ENCODE measurements around the gene PSMD14. TPM values are rescaled to one million over a fixed set of nuclear protein-coding genes. Genes with fewer than 3 reads are reported as not detected.

PSMD14 gene
- total and polyA plus RNA-seq, 2 of the 13 experiments (the other 11 are each of a cell fraction or from before 2014, with no cell fraction given), result 60.6 to 149 TPM

- TF ChIP-seq CBX5 (CRISPR knock-in tag; IDR thresholded peaks at IDR 0.05; ENCODE audit: borderline replicate concordance) (peak; percentile 93; the same call in 1 of the 2 replicates), NONO (IDR thresholded peaks at IDR 0.05) (no peak), NONO (CRISPR knock-in tag; conservative IDR thresholded peaks at IDR 0.05) (peak; percentile 88), HOXA5 (CRISPR knock-in tag; IDR thresholded peaks at IDR 0.05) (peak; percentile 92), NFE2 (CRISPR knock-in tag; IDR thresholded peaks at IDR 0.05) (peak; percentile 83), ZBTB7A (CRISPR knock-in tag; IDR thresholded peaks at IDR 0.05) (peak; percentile 32; the same call in 1 of the 2 replicates), ZMYM4 (CRISPR knock-in tag; IDR thresholded peaks at IDR 0.05) (peak; percentile 98), ZNF891 (CRISPR knock-in tag; IDR thresholded peaks at IDR 0.05) (peak; percentile 93), NR2F2 (IDR thresholded peaks at IDR 0.05; ENCODE audit: borderline replicate concordance, low read depth) (no peak), SIN3B (IDR thresholded peaks at IDR 0.05; ENCODE audit: low read length) (peak; percentile 81), SMAD3 (CRISPR knock-in tag; IDR thresholded peaks at IDR 0.05) (peak; percentile 96), NFE2L1 (CRISPR knock-in tag; IDR thresholded peaks at IDR 0.05; ENCODE audit: borderline replicate concordance) (peak; percentile 100), ZNF724P (CRISPR knock-in tag; IDR thresholded peaks at IDR 0.05; ENCODE audit: borderline replicate concordance) (no peak; the same call in 1 of the 2 replicates), ZNF510 (CRISPR knock-in tag; IDR thresholded peaks at IDR 0.05; ENCODE audit: low read depth) (peak; percentile 66; the same call in 1 of the 2 replicates), REPIN1 (CRISPR knock-in tag; IDR thresholded peaks at IDR 0.05; ENCODE audit: borderline replicate concordance, low read depth) (peak; percentile 98), HNRNPLL (IDR thresholded peaks at IDR 0.05; ENCODE audit: low read depth, low read length, poor library complexity, severe bottlenecking) (peak; percentile 84), ZNF570 (CRISPR knock-in tag; IDR thresholded peaks at IDR 0.05; ENCODE audit: borderline replicate concordance) (0 out of 2 replicates have a peak, but pooled peaks have one; percentile 27), ZIK1 (CRISPR knock-in tag; IDR thresholded peaks at IDR 0.05; ENCODE audit: borderline replicate concordance, low read depth) (peak; percentile 85; the same call in 1 of the 2 replicates)
- TF ChIP-seq, protein P1, sequence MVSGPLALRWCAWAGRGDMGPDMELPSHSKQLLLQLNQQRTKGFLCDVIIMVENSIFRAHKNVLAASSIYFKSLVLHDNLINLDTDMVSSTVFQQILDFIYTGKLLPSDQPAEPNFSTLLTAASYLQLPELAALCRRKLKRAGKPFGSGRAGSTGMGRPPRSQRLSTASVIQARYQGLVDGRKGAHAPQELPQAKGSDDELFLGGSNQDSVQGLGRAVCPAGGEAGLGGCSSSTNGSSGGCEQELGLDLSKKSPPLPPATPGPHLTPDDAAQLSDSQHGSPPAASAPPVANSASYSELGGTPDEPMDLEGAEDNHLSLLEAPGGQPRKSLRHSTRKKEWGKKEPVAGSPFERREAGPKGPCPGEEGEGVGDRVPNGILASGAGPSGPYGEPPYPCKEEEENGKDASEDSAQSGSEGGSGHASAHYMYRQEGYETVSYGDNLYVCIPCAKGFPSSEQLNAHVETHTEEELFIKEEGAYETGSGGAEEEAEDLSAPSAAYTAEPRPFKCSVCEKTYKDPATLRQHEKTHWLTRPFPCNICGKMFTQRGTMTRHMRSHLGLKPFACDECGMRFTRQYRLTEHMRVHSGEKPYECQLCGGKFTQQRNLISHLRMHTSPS (CRISPR knock-in tag; IDR thresholded peaks at IDR 0.05; ENCODE audit: low read depth), result peak; percentile 49
- TF ChIP-seq, protein P2, sequence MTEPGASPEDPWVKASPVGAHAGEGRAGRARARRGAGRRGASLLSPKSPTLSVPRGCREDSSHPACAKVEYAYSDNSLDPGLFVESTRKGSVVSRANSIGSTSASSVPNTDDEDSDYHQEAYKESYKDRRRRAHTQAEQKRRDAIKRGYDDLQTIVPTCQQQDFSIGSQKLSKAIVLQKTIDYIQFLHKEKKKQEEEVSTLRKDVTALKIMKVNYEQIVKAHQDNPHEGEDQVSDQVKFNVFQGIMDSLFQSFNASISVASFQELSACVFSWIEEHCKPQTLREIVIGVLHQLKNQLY (CRISPR knock-in tag; IDR thresholded peaks at IDR 0.05), result no peak; the same call in 1 of the 2 replicates
- TF ChIP-seq, protein P3, sequence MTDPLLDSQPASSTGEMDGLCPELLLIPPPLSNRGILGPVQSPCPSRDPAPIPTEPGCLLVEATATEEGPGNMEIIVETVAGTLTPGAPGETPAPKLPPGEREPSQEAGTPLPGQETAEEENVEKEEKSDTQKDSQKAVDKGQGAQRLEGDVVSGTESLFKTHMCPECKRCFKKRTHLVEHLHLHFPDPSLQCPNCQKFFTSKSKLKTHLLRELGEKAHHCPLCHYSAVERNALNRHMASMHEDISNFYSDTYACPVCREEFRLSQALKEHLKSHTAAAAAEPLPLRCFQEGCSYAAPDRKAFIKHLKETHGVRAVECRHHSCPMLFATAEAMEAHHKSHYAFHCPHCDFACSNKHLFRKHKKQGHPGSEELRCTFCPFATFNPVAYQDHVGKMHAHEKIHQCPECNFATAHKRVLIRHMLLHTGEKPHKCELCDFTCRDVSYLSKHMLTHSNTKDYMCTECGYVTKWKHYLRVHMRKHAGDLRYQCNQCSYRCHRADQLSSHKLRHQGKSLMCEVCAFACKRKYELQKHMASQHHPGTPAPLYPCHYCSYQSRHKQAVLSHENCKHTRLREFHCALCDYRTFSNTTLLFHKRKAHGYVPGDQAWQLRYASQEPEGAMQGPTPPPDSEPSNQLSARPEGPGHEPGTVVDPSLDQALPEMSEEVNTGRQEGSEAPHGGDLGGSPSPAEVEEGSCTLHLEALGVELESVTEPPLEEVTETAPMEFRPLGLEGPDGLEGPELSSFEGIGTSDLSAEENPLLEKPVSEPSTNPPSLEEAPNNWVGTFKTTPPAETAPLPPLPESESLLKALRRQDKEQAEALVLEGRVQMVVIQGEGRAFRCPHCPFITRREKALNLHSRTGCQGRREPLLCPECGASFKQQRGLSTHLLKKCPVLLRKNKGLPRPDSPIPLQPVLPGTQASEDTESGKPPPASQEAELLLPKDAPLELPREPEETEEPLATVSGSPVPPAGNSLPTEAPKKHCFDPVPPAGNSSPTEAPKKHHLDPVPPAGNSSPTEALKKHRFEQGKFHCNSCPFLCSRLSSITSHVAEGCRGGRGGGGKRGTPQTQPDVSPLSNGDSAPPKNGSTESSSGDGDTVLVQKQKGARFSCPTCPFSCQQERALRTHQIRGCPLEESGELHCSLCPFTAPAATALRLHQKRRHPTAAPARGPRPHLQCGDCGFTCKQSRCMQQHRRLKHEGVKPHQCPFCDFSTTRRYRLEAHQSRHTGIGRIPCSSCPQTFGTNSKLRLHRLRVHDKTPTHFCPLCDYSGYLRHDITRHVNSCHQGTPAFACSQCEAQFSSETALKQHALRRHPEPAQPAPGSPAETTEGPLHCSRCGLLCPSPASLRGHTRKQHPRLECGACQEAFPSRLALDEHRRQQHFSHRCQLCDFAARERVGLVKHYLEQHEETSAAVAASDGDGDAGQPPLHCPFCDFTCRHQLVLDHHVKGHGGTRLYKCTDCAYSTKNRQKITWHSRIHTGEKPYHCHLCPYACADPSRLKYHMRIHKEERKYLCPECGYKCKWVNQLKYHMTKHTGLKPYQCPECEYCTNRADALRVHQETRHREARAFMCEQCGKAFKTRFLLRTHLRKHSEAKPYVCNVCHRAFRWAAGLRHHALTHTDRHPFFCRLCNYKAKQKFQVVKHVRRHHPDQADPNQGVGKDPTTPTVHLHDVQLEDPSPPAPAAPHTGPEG (CRISPR knock-in tag; IDR thresholded peaks at IDR 0.05), result peak; percentile 97
Observed at GRCh38 chr2:161308178-161308955, at the start of gene PSMD14 (continued).

All from HepG2 (cell line).